ENCODE results near the gene TMEM245. TPM values are rescaled to one million over a fixed set of nuclear protein-coding genes. Genes with fewer than 3 reads are reported as not detected.

Gene TMEM245
- total RNA-seq, 1 donor from 2014 or later = 26.5 TPM

DNA sequence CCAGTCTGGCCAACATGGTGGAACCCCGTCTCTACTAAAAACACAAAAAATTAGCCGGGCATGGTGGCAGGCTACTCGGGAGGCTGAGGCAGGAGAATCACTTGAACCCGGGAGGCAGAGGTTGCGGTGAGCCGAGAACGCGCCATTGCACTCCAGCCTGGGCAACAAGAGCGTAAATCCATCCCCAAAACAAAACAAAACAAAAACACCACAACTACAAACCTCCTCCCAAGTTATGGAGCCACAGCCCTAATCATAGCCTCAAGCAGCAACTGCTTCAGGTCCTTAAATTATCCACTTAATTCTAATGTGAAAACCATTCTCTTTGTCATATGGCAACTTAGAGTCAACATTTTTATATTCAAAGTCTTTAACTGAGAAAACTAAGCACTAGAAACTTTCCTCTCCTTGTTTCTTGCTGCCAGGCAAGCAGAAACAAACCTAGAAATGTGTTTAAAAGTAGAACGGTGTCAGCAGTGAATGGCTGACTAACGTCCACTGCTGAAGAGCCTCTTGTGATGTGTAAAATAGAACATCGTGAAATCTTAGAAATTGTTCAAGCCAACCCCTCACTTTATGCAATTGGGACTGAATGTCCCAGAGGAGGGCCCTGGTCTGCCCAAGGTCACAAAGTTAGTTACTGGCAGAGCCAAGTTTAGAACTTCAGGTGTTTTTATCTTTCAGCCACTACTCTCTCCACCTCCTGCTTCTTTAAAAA is 5.7 kb downstream of the TMEM245 start:
- no peak overlapping the region for H3K27ac Mint-ChIP-seq (ENCODE audit: unreplicated experiment)
- TF ChIP-seq, protein P1, sequence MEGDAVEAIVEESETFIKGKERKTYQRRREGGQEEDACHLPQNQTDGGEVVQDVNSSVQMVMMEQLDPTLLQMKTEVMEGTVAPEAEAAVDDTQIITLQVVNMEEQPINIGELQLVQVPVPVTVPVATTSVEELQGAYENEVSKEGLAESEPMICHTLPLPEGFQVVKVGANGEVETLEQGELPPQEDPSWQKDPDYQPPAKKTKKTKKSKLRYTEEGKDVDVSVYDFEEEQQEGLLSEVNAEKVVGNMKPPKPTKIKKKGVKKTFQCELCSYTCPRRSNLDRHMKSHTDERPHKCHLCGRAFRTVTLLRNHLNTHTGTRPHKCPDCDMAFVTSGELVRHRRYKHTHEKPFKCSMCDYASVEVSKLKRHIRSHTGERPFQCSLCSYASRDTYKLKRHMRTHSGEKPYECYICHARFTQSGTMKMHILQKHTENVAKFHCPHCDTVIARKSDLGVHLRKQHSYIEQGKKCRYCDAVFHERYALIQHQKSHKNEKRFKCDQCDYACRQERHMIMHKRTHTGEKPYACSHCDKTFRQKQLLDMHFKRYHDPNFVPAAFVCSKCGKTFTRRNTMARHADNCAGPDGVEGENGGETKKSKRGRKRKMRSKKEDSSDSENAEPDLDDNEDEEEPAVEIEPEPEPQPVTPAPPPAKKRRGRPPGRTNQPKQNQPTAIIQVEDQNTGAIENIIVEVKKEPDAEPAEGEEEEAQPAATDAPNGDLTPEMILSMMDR (IDR thresholded peaks at IDR 0.05; ENCODE audit: partially characterized antibody, unreplicated experiment) = no peak
- no peaks in the 10 kb centered on the region for H3K36me3 Mint-ChIP-seq (ENCODE audit: unreplicated experiment)
- H3K4me1 Mint-ChIP-seq (ENCODE audit: low read depth, unreplicated experiment) = peaks cover 8% of the 10 kb centered on the region
- H3K9me3 Mint-ChIP-seq (ENCODE audit: unreplicated experiment) = peaks cover 7% of the 10 kb centered on the region
- H3K27me3 Mint-ChIP-seq (ENCODE audit: unreplicated experiment) = peaks cover 4% of the 10 kb centered on the region
- DNase-seq = no peak
- H3K4me3 Mint-ChIP-seq (ENCODE audit: unreplicated experiment) = no peak overlapping the region

DNA sequence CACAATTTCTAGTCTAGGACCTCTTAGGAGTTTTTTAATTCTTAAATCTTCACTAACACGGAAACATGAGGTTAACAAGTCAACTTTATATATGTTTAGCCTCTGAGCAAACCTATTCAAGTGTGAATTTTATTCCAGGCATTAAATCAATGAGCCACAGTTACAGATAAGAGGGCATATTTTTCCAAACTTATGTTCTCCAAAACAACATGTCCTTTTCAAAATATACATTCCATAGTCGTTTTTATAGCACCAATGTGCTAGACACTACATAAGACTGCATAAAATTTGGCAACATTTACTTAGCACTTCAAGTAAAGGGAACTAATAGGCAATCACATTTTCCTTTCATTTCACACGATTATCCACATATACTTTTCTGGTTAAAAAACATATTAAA is 6.5 kb downstream of the TMEM245 start:
- H3K4me1 Mint-ChIP-seq (ENCODE audit: low read depth, unreplicated experiment) = peaks cover 5% of the 10 kb centered on the region
- no peaks in the 10 kb centered on the region for H3K36me3 Mint-ChIP-seq (ENCODE audit: unreplicated experiment)
- DNase-seq = no peak

DNA sequence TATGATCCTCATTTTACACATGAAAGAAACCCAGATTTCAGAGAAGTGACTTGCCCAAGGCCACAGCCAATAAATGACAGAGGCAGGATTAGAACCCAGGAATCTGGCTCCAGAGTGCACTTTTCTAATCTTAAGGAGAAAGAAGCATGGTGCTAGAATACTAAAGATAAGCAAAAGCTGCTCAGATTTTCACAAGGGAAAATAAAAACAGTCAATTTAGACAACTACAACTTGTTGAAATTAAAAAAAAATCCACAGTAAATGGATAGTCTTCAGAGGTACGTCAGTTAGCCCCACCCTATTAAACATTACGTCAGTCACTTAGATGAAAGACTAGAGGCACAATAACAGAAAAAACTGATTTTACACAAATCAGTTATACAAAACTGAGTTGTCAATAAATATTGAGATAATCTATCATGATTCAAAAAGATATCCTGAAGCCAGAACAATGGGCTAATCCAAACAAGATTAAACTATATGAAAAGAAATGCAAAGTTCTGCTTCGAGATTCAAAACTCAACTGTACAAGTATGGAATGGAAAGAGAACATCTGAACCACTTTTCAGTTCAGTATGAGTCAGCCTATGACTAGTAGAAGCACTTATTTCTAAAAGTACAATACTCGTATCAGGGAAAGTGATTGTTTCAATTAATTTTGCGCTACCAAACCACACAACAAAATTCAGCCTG is 9.3 kb downstream of the TMEM245 start:
- Mint-ChIP-seq H3K4me3 (ENCODE audit: unreplicated experiment) (no peak overlapping the region), H3K9me3 (ENCODE audit: unreplicated experiment) (no peaks in the 10 kb centered on the region), H3K27me3 (ENCODE audit: unreplicated experiment) (no peaks in the 10 kb centered on the region), H3K27ac (ENCODE audit: unreplicated experiment) (no peak overlapping the region), H3K4me1 (ENCODE audit: low read depth, unreplicated experiment) (peaks cover 3% of the 10 kb centered on the region), H3K36me3 (ENCODE audit: unreplicated experiment) (no peaks in the 10 kb centered on the region)
- TF ChIP-seq, protein P1 (IDR thresholded peaks at IDR 0.05; ENCODE audit: partially characterized antibody, unreplicated experiment) = no peak
- DNase-seq = no peak

More for the DNA sequence above, 6.5 kb downstream of the TMEM245 start:
- TF ChIP-seq, protein P1 (IDR thresholded peaks at IDR 0.05; ENCODE audit: partially characterized antibody, unreplicated experiment) = no peak
- Mint-ChIP-seq H3K27ac (ENCODE audit: unreplicated experiment) (no peak overlapping the region), H3K9me3 (ENCODE audit: unreplicated experiment) (no peaks in the 10 kb centered on the region), H3K4me3 (ENCODE audit: unreplicated experiment) (no peak overlapping the region), H3K27me3 (ENCODE audit: unreplicated experiment) (no peaks in the 10 kb centered on the region)

DNA sequence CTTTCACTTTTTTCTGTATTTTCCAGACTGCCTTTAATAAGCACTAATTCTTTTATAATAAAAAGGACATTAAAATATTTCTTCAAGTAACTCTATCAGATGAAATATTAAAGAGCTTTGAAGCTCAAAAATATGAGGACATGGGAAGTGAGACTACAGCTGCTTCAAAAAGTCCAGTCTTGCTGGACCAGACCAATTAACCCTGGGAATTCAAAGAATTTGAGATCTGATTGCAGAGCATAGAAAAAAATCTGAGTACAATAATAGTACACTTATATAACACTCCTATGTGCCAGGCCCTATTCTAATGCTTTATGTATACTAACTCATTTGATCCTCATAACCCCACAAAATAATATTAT is 9.8 kb downstream of the TMEM245 start:
- Mint-ChIP-seq H3K27ac (ENCODE audit: unreplicated experiment) (no peak overlapping the region), H3K9me3 (ENCODE audit: unreplicated experiment) (no peaks in the 10 kb centered on the region), H3K27me3 (ENCODE audit: unreplicated experiment) (no peaks in the 10 kb centered on the region), H3K4me1 (ENCODE audit: low read depth, unreplicated experiment) (peaks cover 3% of the 10 kb centered on the region), H3K36me3 (ENCODE audit: unreplicated experiment) (peaks cover 3% of the 10 kb centered on the region), H3K4me3 (ENCODE audit: unreplicated experiment) (no peak overlapping the region)
- no peak for DNase-seq
- TF ChIP-seq, protein P1 (IDR thresholded peaks at IDR 0.05; ENCODE audit: partially characterized antibody, unreplicated experiment) = no peak

DNA sequence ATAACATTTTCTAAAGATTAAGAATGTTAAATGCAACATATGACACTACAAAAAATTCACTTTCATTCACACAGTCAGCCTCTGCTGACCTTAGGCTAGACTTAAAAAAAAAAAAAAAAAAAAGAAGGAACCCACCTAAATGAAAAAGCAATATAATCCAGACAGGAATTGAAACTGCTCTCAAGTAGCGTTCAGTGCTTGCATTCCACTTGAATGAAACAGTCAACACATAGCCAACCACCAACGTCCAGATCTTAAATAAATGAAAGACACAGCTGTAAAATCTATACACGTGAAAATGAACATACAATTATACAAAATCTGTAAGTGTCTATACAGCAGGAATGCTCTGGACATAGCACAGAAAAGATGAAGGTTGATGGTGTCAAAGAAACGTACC is 11.4 kb downstream of the TMEM245 start:
- TF ChIP-seq, protein P1 (IDR thresholded peaks at IDR 0.05; ENCODE audit: partially characterized antibody, unreplicated experiment) = no peak
- Mint-ChIP-seq H3K27me3 (ENCODE audit: unreplicated experiment) (no peaks in the 10 kb centered on the region), H3K27ac (ENCODE audit: unreplicated experiment) (no peak overlapping the region), H3K4me3 (ENCODE audit: unreplicated experiment) (no peak overlapping the region), H3K9me3 (ENCODE audit: unreplicated experiment) (no peaks in the 10 kb centered on the region), H3K36me3 (ENCODE audit: unreplicated experiment) (peaks cover 11% of the 10 kb centered on the region), H3K4me1 (ENCODE audit: low read depth, unreplicated experiment) (peaks cover 3% of the 10 kb centered on the region)
- no peak for DNase-seq

Measured in glutamatergic neuron (in vitro differentiated cells).